Liver (tissue), 9 donors: ENCODE data around the gene FCSK. TPM values are rescaled to one million over a fixed set of nuclear protein-coding genes. Genes with fewer than 3 reads are reported as not detected.

Experiments
- DNase-seq: peaks from one replicate; pipeline ENCODE4 v3.0.0-alpha.2; 2017; ENCODE audit warnings: low spot score
- H3K27ac ChIP-seq, 2 donors: one replicate each; pipeline ENCODE4 v1.7.0; 2013; ENCODE audit warnings: inconsistent platforms in 2 of 2, low read length in 2 of 2, control low read depth in 1 of 2, low read depth in 1 of 2, mild to moderate bottlenecking in 1 of 2
- H3K27me3 ChIP-seq, 4 donors: one replicate each; pipeline versions ENCODE4 v1.6.1 to v1.7.0; 2013; ENCODE audit warnings: low read length in 3 of 4, inconsistent platforms in 1 of 4, mild to moderate bottlenecking in 1 of 4, moderate library complexity in 1 of 4; ENCODE audit not compliant: control insufficient read depth in 4 of 4, insufficient read depth in 4 of 4
- H3K36me3 ChIP-seq, 4 donors: one replicate each; pipeline versions ENCODE4 v1.6.1 to v1.7.0; 2013; ENCODE audit warnings: low read length in 3 of 4, mild to moderate bottlenecking in 3 of 4, low read depth in 1 of 4, moderate library complexity in 1 of 4; ENCODE audit not compliant: control insufficient read depth in 4 of 4, insufficient read depth in 3 of 4
- H3K4me1 ChIP-seq, 4 donors: one replicate each; pipeline versions ENCODE4 v1.6.1 to v1.7.0; 2013; ENCODE audit warnings: low read length in 3 of 4, mild to moderate bottlenecking in 3 of 4, moderate library complexity in 1 of 4; ENCODE audit not compliant: control insufficient read depth in 4 of 4, insufficient read depth in 4 of 4
- H3K4me3 ChIP-seq, 3 donors: one replicate each; pipeline versions ENCODE4 v1.6.1 to v1.7.0; 2013; ENCODE audit warnings: low read length in 3 of 3, control low read depth in 1 of 3, low read depth in 1 of 3, mild to moderate bottlenecking in 1 of 3
- H3K9ac ChIP-seq, 2 donors: one replicate each; pipeline ENCODE4 v1.7.0; 2013; ENCODE audit warnings: low read length in 2 of 2, mild to moderate bottlenecking in 2 of 2, moderate library complexity in 2 of 2, control low read depth in 1 of 2, low read depth in 1 of 2
- H3K9me3 ChIP-seq, 4 donors: one replicate each; pipeline versions ENCODE4 v1.6.1 to v1.7.0; 2013; ENCODE audit warnings: low read length in 3 of 4; ENCODE audit not compliant: control insufficient read depth in 4 of 4
- ATF3 ChIP-seq: IDR thresholded peaks from 2 replicates; pipeline ENCODE4 v1.6.1; 2016; ENCODE audit warnings: antibody characterized with exemption
- CTCF ChIP-seq: fragments of 150-350 bp; IDR thresholded peaks from 2 replicates; pipeline ENCODE4 v1.5.1; 2017; ENCODE audit warnings: improper control_type of control experiment, low read depth, low read length; ENCODE audit not compliant: missing input control
- FOXA1 ChIP-seq: IDR thresholded peaks from 2 replicates; pipeline ENCODE4 v1.6.1; 2016; ENCODE audit warnings: antibody characterized with exemption
- FOXA2 ChIP-seq: IDR thresholded peaks from 2 replicates; pipeline ENCODE4 v1.6.1; 2016; ENCODE audit warnings: antibody characterized with exemption
- HNF4A ChIP-seq, 2 donors: conservative IDR thresholded peaks; 2 replicates each; pipeline ENCODE4 v1.6.1; 2016; ENCODE audit warnings: antibody characterized with exemption in 2 of 2, mild to moderate bottlenecking in 2 of 2
- JUND ChIP-seq, 2 donors: IDR thresholded peaks; 2 replicates each; pipeline ENCODE4 v1.6.1; 2016; ENCODE audit warnings: antibody characterized with exemption in 2 of 2
- NR2F2 ChIP-seq: IDR thresholded peaks from 2 replicates; pipeline ENCODE4 v1.6.1; 2016; ENCODE audit warnings: antibody characterized with exemption
- RAD21 ChIP-seq, 2 donors: IDR thresholded peaks; 2 replicates each; pipeline ENCODE4 v1.6.1; 2016; ENCODE audit warnings: antibody characterized with exemption in 2 of 2, mild to moderate bottlenecking in 2 of 2
- REST ChIP-seq: IDR thresholded peaks from 2 replicates; pipeline ENCODE4 v1.6.1; 2016; ENCODE audit warnings: antibody characterized with exemption, mild to moderate bottlenecking
- RXRA ChIP-seq, 2 donors: IDR thresholded peaks; 2 replicates each; pipeline ENCODE4 v1.6.1; 2017 to 2018; ENCODE audit warnings: antibody characterized with exemption in 2 of 2, mild to moderate bottlenecking in 1 of 2
- SP1 ChIP-seq: IDR thresholded peaks from 2 replicates; pipeline ENCODE4 v1.6.1; 2018; ENCODE audit warnings: antibody characterized with exemption, mild to moderate bottlenecking
- TAF1 ChIP-seq: conservative IDR thresholded peaks from 2 replicates; pipeline ENCODE4 v1.6.1; 2016; ENCODE audit warnings: antibody characterized with exemption, mild to moderate bottlenecking
- YY1 ChIP-seq: IDR thresholded peaks from 2 replicates; pipeline ENCODE4 v1.6.1; 2016; ENCODE audit warnings: antibody characterized with exemption, mild to moderate bottlenecking
- WGBS: extraction: QIAGEN DNeasy Blood & Tissue Kit; methylation state at CpG from one replicate; pipeline ENCODE4 v1.1.7; 2013; 5-methylcytosine and 5-hydroxymethylcytosine counted together
- polyA plus RNA-seq, 2 donors: library from polyadenylated mRNA; stranded (reverse) in 1 of 2; unstranded in 1 of 2; fragments of 200-250 nt in 1 of 2; fragments of >200 nt in 1 of 2; fragmentation: Nextera tagmentation in 1 of 2; extraction: Ambion mirVana in 1 of 2; gene quantifications; one replicate each; pipeline versions ENCODE4 v1.2.1 to v1.2.3, GENCODE V29; 2013 to 2015
- total RNA-seq, 2 donors: library from RNA; depleted of rRNA; stranded (reverse); fragments of >200 nt; gene quantifications; one replicate each; pipeline ENCODE4 v1.2.3, GENCODE V29; 2014
- donor health status: healthy.
- donor health status: healthy.
- donor health status: healthy.
- donor health status: healthy.
- donor health status: healthy.

The FCSK gene
- total and polyA plus RNA-seq, 4 donors, result 4.3 to 20.2 (median 8.5) TPM

GRCh38 chr16:70473446-70474319, 19.3 kb downstream of the FCSK start:
- no peak overlapping the region for H3K9ac ChIP-seq
- H3K27me3 ChIP-seq, result no peaks in the 10 kb centered on the region
- no peaks in the 10 kb centered on the region for H3K9me3 ChIP-seq
- 95% methylated on average over 21 of the region's 21 CpGs for WGBS
- no peak overlapping the region for H3K27ac ChIP-seq
- H3K36me3 ChIP-seq, result peaks cover 6 to 37% (median 11%) of the 10 kb centered on the region in 4 donors
- no peak overlapping the region for H3K4me3 ChIP-seq
- no peak for DNase-seq
- TF ChIP-seq RAD21 (IDR thresholded peaks at IDR 0.05), result peak in 1 of 2 donors; percentile 22
- TF ChIP-seq ATF3, result no peak
- H3K4me1 ChIP-seq, result no peaks in the 10 kb centered on the region

- WGBS, result 96% methylated on average over 22 of the region's 22 CpGs
- no peaks in the 10 kb centered on the region for H3K4me1 ChIP-seq
- H3K9me3 ChIP-seq, result no peaks in the 10 kb centered on the region
- no peak for DNase-seq
- H3K4me3 ChIP-seq, result no peak overlapping the region
- H3K27ac ChIP-seq, result no peak overlapping the region
- peaks cover 8 to 45% (median 15%) of the 10 kb centered on the region in 4 donors for H3K36me3 ChIP-seq
- H3K27me3 ChIP-seq, result no peaks in the 10 kb centered on the region
- TF ChIP-seq TAF1 (no peak), JUND (IDR thresholded peaks at IDR 0.05) (no peak), YY1 (no peak)
- H3K9ac ChIP-seq, result no peak overlapping the region
These were observed 20.1 kb downstream of the FCSK start for GRCh38 chr16:70474320-70475053.

GRCh38 chr16:70475054-70475871, 20.9 kb downstream of the FCSK start:
- 94% methylated on average over 24 of the region's 24 CpGs for WGBS
- Histone ChIP-seq H3K27me3 (no peaks in the 10 kb centered on the region), H3K9ac (no peak overlapping the region), H3K4me1 (no peaks in the 10 kb centered on the region), H3K4me3 (no peak overlapping the region), H3K9me3 (no peaks in the 10 kb centered on the region), H3K36me3 (peaks cover 14 to 52% (median 18%) of the 10 kb centered on the region in 4 donors), H3K27ac (no peak overlapping the region)
- no peak for DNase-seq
- no peak for TF ChIP-seq FOXA1
- TF ChIP-seq SP1, result no peak
- TF ChIP-seq NR2F2, result no peak
- TF ChIP-seq RAD21 (IDR thresholded peaks at IDR 0.05), result no peak
- TF ChIP-seq REST, result no peak
- no peak for TF ChIP-seq TAF1
- TF ChIP-seq HNF4A (conservative IDR thresholded peaks at IDR 0.05), result no peak
- no peak for TF ChIP-seq CTCF
- TF ChIP-seq JUND (IDR thresholded peaks at IDR 0.05), result no peak
- no peak for TF ChIP-seq ATF3
- no peak for TF ChIP-seq RXRA (IDR thresholded peaks at IDR 0.05)
- no peak for TF ChIP-seq FOXA2
